Measurements from ENCODE around the gene HMGB2. TPM values are rescaled to one million over a fixed set of nuclear protein-coding genes. Genes with fewer than 3 reads are reported as not detected.

The HMGB2 gene
- total RNA-seq, 1 donor from 2014 or later: 145 TPM

GRCh38 chr4:173301518-173302201 lies 32.5 kb downstream of the HMGB2 start:
- Mint-ChIP-seq H3K27me3 (no peaks in the 10 kb centered on the region), H3K4me1 (ENCODE audit: low read depth) (peaks cover 11% of the 10 kb centered on the region), H3K4me3 (ENCODE audit: low read depth) (no peak overlapping the region), H3K27ac (no peak overlapping the region), H3K36me3 (ENCODE audit: insufficient read depth) (peaks cover 20% of the 10 kb centered on the region), H3K9me3 (ENCODE audit: low read depth) (peaks cover 6% of the 10 kb centered on the region)
- no peak for DNase-seq (ENCODE audit: low spot score, unreplicated experiment)
- peak; percentile 85 for TF ChIP-seq CTCF (IDR thresholded peaks at IDR 0.05; ENCODE audit: unreplicated experiment)

- TF ChIP-seq CTCF (IDR thresholded peaks at IDR 0.05; ENCODE audit: unreplicated experiment): no peak
- no peaks in the 10 kb centered on the region for H3K36me3 Mint-ChIP-seq (ENCODE audit: insufficient read depth)
- no peaks in the 10 kb centered on the region for H3K9me3 Mint-ChIP-seq (ENCODE audit: low read depth)
- no peaks in the 10 kb centered on the region for H3K27me3 Mint-ChIP-seq
- H3K4me1 Mint-ChIP-seq (ENCODE audit: low read depth): peaks cover 28% of the 10 kb centered on the region
- no peak for DNase-seq (ENCODE audit: low spot score, unreplicated experiment)
- no peak overlapping the region for H3K27ac Mint-ChIP-seq
- no peak overlapping the region for H3K4me3 Mint-ChIP-seq (ENCODE audit: low read depth)
These were observed 39.7 kb downstream of the HMGB2 start for GRCh38 chr4:173294444-173294843.

GRCh38 chr4:173293663-173294062 lies 40.5 kb downstream of the HMGB2 start:
- Mint-ChIP-seq H3K27me3 (no peaks in the 10 kb centered on the region), H3K9me3 (ENCODE audit: low read depth) (no peaks in the 10 kb centered on the region), H3K27ac (no peak overlapping the region), H3K36me3 (ENCODE audit: insufficient read depth) (no peaks in the 10 kb centered on the region), H3K4me1 (ENCODE audit: low read depth) (peaks cover 32% of the 10 kb centered on the region), H3K4me3 (ENCODE audit: low read depth) (no peak overlapping the region)
- TF ChIP-seq CTCF (IDR thresholded peaks at IDR 0.05; ENCODE audit: unreplicated experiment): no peak
- no peak for DNase-seq (ENCODE audit: low spot score, unreplicated experiment)

- Mint-ChIP-seq H3K27ac (no peak overlapping the region), H3K4me1 (ENCODE audit: low read depth) (peaks cover 26% of the 10 kb centered on the region), H3K9me3 (ENCODE audit: low read depth) (no peaks in the 10 kb centered on the region), H3K4me3 (ENCODE audit: low read depth) (no peak overlapping the region), H3K27me3 (no peaks in the 10 kb centered on the region), H3K36me3 (ENCODE audit: insufficient read depth) (peaks cover 3% of the 10 kb centered on the region)
- TF ChIP-seq CTCF (IDR thresholded peaks at IDR 0.05; ENCODE audit: unreplicated experiment): no peak
- no peak for DNase-seq (ENCODE audit: low spot score, unreplicated experiment)
These were observed 42.3 kb downstream of the HMGB2 start for GRCh38 chr4:173291899-173292298.

GRCh38 chr4:173289353-173289727 lies 44.8 kb downstream of the HMGB2 start:
- H3K36me3 Mint-ChIP-seq (ENCODE audit: insufficient read depth): peaks cover 20% of the 10 kb centered on the region
- DNase-seq (ENCODE audit: low spot score, unreplicated experiment): no peak
- no peaks in the 10 kb centered on the region for H3K27me3 Mint-ChIP-seq
- peak overlapping the region; percentile 73 for H3K4me3 Mint-ChIP-seq (ENCODE audit: low read depth)
- H3K4me1 Mint-ChIP-seq (ENCODE audit: low read depth): peaks cover 24% of the 10 kb centered on the region
- no peak for TF ChIP-seq CTCF (IDR thresholded peaks at IDR 0.05; ENCODE audit: unreplicated experiment)
- peaks cover 4% of the 10 kb centered on the region for H3K9me3 Mint-ChIP-seq (ENCODE audit: low read depth)
- H3K27ac Mint-ChIP-seq: peak overlapping the region; percentile 87
